GM19238 (cell line): Measurements from ENCODE around the gene SLC30A1.
A peak's percentile ranks its signal among the peaks of the same experiment; 100 is the strongest.
"Not testable (repeated sequence)": the region's sequence is repeated elsewhere in the genome, so short reads cannot be mapped to it uniquely, and the experiment has no call there.

Source experiments
- DNase-seq: peaks from one replicate; pipeline ENCODE4 v3.0.0; 2011; ENCODE audit warnings: low spot score; ENCODE audit not compliant: insufficient read length

The SLC30A1 gene

GRCh38 chr1:211587123-211587522 lies 8.2 kb upstream of the SLC30A1 start:
- DNase-seq: no peak

DNA sequence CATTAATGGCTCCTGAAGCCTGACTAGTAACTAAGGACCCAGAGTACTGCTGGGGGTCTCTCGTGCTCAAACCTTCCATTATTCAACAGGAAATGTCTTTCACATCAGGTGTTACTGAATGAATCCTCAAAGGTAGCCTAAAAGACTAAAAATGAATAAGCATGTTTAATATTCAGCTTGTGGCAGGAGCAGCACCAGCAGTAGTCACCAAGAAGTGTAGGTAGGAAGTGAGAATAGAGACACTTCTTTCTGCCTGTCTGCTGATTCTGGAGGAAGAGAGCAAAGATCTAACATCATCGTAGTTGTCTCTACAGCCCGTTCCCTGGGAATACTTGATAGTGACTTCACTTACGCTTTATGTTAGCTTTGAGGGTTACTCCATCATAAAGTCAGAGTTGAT lies 7.6 kb upstream of the SLC30A1 start:
- no peak for DNase-seq

DNA sequence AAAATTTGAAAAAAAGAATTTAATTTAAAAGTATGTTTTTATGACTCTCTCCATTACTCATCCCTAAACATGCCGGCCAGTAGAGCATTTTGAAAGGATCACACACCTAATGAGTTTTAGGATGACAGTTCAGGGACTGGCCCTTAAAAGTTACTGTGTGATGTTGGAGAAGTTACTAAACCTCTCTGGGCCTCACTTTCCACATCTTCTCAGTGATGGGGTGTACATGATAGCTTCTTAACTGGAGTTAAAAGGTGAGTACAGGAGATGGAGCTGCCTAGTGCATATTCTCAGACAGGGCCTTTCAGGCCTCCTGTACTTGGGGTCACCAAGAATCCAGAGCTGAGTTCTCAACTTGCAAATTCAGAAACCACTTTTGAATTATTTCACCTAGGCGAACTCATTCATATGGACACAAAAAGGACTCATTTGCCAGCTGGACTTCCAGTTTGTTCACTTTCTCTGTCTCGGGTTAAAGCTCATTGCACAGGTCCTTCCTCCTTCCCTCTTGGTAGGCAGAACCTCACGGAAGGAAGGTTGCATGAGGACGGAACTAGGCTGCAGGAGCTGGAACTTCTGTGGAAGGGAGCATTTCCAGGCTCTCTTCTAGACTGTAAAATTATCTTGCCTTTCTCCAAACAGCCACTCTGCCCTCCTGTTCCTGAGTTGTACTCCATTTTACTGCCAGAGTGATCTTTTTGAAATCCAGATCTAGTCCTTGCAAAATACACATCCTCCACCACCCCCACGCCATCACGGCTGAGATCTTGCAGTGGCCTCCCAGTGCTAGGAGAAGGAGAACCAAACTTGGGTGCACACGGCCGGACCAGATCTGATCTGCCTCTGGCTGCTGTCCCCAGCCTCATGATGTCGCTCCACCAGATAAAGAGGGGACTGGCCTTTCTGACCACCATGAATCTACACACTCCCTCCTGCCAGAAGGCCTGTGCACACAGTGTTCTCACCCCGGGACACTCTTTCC lies 4.3 kb upstream of the SLC30A1 start:
- no peak for DNase-seq

DNA sequence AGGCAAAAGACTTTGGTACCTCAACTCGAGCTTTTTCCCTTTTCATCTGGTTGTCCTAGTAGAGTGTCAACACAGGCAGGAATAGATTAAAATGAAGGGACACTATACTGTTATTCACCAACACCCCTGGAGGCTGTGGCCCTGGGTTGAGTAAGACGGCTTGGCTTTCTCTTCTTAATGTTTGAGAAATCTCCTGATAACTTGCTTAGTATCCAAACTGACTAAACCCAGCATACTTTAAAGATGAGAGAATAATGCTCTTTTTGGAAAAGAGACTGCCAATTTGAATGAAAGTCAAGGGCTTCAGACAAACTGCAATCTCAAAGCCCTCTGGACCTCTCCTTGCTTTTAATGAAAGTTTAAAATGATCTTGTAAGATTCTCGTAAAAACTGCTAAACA lies 2.6 kb upstream of the SLC30A1 start:
- no peak for DNase-seq

- no peak for DNase-seq
Measured at GRCh38 chr1:211580303-211580687, 1.3 kb upstream of the SLC30A1 start.

- DNase-seq: peak; percentile 70
Measured at GRCh38 chr1:211579440-211580302, 710 bp upstream of the SLC30A1 start.

DNA sequence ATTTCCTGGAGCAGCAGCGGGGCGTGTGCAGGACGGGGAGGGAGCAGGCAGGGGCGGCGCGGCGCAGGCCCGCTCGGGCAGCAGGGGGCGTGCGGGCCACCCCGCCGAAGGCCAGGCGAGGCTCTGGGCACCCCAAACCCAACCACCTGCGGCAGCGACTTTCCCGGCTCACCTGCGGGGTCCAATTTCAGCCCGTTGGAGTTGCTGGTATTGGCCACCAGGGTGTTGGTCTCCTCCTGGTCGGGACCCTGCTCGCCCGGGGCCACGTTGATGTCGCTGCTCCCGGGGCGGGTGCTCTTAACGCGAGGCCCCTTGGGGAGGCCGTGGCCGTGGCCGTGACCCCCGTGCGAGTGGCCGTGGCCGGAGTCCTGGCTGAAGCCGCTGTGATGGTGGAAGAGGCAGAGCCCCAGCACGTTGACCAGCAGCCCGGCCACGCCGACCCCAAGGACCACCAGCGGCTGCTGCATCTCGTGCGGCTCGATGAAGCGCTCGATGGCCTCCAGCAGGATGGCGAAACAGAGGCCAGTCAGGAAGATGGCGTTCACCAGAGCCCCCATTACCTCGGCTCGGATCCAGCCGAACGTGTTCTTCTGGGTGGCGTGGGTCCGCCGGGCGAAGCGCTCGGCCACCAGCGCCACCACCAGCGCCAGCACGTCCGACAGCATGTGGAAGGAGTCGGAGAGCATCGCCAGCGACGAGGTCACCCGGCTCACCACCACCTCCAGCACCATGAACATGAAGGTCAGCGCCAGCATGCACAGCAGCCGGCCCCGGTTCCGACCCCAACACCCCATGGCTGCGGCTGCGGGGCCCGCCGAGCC lies 932 bp downstream of the SLC30A1 start:
- peak; percentile 71 for DNase-seq

DNA sequence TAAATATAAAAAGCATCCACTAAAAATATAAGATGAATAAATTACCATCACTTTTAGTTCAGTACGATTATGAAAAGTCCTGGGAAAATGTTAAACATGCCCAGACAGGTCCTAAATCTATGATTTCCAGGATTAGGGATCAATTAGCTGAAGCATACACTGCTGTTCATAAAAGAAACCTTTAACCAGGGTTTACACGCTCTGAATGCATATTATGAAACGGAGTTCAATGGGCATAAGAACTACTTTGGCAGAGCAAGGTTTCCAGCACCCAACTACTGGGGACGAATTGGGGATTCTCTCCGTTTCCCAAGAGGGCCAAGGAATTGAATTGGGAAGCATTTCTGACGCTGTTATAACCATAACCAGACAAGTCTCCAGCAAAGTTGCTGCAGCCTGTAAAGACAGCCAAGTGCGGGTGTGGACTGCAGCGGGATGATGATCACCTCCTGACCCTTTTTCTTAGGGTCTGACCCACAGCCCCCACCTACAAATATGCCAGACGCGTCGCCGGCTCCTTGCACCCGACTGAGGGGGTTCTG lies 1.6 kb downstream of the SLC30A1 start:
- DNase-seq: no peak

DNA sequence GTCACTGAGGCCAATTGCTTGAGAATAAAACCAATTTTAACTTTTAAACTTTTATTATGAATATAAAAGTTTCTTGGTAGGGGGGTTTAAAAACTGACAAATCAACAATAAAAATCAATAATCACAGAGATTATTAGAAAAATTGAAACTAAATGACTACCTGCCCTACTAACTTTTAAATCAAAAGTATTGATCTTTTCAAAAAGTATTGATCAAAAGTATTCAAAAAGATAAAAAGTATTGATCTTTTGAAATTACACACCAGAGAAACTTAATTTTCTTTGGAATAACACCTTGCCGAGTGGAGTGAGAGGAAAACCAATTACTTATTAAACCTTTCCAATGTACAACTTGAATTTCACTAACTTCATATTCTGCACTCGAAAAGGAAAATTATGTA lies 2.2 kb downstream of the SLC30A1 start:
- no peak for DNase-seq

DNA sequence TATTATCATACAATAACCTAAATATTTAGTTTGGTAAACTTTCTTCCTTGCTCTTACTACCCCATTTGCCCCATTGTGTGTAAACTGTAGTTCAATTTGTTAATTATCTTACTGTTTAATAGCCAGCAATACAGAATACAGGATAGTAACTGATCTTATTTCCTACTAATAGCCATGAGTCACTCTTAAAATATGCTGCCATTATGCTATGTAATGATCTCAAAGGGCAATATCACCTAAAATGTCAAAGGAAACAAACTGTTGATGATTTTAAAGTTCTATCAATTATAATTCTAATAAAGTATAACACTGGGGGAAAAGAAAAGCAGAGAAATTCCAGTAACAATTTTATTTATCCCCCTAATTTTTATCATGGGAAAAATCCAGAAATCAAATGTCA lies 4.3 kb downstream of the SLC30A1 start:
- no peak for DNase-seq

- DNase-seq: no peak
Measured at GRCh38 chr1:211571998-211572397, 7.0 kb downstream of the SLC30A1 start.

- DNase-seq: not testable (repeated sequence)
Measured at GRCh38 chr1:211570378-211570777, 8.6 kb downstream of the SLC30A1 start.

- DNase-seq: peak; percentile 31
Measured at GRCh38 chr1:211566431-211567025, 12.4 kb downstream of the SLC30A1 start.

DNA sequence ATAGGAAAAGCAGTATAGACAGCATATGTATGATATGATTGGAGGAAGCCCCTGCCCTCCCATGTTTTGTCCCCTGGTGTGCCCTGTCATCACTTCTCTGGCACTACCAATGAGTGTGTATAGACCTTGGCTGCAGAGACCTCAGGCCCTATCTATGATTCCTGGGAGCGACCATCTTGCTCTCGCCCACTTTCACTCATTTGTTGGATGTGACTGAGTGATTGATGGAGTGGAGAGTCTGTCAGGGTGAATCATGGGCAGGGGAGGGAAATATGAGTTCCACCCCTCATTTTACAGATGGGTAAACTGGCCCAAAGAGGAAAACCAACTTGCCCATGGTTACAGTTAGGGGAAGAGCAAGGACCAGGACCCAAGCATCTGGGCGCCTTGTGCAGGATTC lies 14.9 kb downstream of the SLC30A1 start:
- DNase-seq: no peak

- no peak for DNase-seq
Measured at GRCh38 chr1:211559222-211560010, 19.5 kb downstream of the SLC30A1 start.

GRCh38 chr1:211557894-211558625 lies 20.9 kb downstream of the SLC30A1 start:
- DNase-seq: no peak

DNA sequence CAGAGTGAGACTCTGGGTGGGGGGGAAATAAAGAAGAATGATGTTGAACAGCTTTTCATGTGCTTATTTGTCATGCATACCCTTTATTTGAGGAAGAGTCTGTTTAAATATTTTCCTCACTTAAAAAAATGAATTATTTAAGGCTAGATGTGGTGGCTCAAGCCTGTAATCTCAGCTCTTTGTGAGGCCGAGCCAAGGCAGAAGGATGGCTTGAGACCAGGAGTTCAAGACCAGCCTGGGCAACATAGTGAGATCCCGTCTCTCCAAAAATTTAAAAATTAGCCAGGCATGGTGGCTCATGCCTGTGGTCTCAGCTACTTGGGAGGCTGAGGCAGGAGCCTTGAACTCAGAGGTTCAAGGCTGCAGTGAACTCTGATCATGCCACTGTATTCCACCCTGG lies 25.4 kb downstream of the SLC30A1 start:
- no peak for DNase-seq

- no peak for DNase-seq
Measured at GRCh38 chr1:211551638-211552460, 27.1 kb downstream of the SLC30A1 start.
